NCI-H2081 (cell line): ENCODE measurements around the gene SPG11.
"Not testable (repeated sequence)": the region's sequence is repeated elsewhere in the genome, so short reads cannot be mapped to it uniquely, and the experiment has no call there.

Experiments used
- DNase-seq, 2 experiments: peaks; one replicate each; lab custom pipeline; 2025; lab: John Stamatoyannopoulos, UW

Gene SPG11

DNA sequence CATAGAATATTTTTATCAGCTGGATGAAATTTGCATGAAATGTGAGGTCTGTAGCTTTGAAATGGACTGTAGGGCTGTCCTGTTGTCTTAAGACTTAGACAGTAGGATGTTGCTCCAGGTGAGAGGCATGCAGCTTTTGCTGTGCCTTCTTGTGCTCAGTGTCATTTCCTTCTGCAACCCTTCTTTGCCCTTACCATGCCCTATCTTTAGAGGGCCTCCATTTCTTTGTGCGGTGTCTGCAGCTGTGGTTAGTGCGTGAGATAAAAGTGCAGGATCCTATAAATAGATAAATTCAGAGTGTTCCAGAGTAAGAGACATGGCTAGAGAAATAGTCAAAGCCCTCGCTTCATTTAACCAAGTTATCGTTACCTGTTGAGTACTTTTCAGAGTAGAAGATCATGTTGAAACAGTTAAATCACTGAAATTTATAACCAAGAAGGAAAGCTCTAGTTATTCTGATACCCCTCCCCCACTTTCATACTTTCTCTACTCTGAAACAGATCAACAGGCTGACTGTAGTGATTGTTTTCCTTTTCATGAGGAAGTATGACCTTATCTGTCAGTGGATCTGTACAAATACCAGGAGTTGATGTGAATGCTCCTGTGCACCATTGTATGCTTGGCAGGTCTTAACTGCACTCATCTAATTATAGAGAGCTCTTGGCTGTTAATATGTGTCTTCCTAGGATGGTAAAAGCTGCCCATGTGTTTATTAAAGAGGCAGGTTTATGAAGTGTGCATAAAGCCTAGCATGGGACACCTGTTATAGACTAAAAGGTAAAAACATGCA is 108.3 kb downstream of the SPG11 start:
- DNase-seq, result no peak

DNA sequence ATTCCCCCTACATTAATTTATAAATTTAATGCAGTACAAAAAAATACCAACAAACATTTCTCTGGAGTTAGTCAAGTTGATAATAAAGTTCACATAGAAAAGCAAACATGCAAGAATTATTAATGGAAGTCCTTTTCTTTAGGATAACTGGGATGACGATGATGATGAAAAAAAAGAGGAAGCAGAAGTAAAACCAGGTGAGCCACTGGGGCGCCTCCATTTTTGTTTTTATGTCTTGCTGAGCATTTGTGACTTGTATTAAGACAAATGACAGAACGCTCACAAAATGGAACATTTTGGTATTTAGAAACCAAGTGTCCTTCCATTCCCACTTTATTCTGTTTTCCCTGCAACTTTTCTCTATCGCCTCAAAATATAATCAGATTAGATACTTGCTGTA is 112.7 kb downstream of the SPG11 start:
- DNase-seq, result no peak

DNA sequence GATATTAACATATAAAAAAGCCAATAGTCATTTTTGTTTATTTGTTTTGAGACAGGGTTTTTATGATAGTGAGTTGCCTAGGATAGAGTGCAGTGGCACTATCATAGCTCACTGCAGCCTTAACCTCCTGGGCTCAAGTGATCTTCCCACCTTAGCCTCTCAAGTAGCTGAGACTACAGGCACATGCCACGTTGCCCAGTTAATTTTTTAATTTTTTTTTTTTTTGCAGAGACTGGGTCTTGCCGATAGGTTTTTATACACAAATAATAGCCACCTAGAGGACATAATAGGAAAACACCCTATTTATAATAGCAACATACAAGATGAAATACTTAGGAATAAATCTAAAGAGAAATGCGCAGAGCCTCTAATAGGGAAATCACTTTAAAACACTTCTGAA is 113.2 kb downstream of the SPG11 start:
- no peak for DNase-seq

DNA sequence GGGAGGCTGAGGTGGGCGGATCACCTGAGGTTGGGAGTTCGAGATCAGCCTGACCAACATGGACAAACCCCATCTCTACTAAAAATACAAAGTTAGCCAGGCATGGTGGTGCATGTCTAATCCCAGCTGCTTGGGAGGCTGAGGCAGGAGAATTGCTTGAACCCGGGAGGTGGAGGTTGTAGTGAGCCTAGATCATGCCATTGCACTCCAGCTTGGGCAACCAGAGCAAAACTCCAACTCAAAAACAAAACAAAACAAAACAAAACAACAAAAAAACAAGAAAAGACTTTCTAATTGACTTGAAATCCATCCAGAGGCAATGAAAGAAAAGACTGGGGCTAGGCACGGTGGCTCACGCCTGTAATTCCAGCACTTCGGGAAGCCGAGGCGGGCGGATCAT is 114.3 kb downstream of the SPG11 start:
- not testable (repeated sequence) for DNase-seq

DNA sequence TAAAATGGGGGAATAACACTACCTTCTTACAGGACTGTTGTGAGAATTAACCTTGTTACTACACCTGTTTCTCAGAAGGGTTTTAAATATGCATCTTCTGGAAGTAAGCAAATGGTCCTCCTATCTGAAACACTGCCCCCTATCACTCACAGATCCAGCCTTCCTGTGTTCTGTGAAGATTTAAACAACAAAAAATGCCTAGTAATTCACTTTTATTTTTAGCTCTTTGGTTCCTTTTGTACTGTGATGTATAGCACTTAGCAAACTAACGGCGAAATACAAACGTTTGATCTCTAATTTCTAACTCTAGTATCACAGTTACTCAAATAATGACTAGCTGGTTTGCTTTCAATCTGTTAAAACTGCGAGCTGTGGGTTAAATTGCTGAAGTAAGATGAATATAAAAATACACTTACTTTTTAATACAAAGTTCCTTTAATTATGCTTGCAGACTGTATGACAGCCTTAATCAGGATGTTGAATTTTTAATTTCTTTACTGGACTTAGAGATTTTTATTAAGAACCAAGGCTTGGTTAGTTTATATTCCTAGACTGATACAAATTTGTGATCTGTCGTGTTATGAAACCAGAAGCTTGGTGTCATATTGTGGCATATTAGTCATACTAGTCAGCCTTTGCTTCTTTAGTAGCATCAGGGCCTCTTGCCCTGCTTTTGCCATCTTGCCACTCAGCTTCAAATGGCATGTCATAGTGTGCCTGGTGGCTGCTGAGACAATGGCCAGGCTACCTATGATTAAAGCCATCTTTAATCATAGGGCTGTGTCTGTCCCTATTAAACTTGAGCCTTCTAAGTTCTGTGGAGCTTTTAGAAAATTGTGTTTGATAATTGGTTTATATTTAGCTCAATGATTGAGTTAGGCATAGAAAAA is 117.3 kb downstream of the SPG11 start:
- DNase-seq, result no peak

DNA sequence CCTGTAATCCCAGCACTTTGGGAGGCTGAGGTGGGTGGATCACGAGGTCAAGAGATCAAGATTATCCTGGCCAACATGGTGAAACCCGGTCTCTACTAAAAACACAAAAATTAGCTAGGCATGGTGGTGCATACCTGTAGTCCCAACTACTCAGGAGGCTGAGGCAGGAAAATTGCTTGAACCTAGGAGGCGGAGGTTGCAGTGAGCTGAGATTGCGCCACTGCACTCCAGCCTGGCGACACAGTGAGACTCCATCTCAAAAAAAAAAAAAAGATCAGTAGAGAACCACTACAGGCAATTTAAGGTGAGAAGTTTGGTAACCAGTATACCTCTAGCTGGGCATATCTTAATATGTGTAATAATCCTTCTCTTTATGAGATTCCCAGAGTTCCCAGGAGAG is 118.7 kb downstream of the SPG11 start:
- not testable (repeated sequence) for DNase-seq

DNA sequence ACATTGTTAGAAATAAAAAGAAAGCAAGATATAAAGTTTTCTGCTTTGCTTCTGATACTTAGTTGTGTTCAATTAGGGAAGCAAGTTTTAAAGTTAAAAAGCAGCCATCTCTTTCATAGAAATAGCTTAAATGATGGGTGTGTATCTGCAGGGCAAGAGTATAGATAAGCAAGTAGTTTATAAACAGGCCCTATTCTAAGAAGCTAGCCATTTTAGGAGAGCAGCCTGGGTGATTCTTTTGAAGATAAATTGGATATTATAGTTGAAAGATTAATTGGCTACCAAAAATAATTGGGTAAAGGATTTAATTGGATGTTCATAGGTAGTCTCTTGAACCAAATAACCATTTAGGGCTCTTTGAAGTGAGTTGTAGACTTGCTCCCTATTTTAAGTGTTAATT is 120.9 kb downstream of the SPG11 start:
- DNase-seq, result no peak

DNA sequence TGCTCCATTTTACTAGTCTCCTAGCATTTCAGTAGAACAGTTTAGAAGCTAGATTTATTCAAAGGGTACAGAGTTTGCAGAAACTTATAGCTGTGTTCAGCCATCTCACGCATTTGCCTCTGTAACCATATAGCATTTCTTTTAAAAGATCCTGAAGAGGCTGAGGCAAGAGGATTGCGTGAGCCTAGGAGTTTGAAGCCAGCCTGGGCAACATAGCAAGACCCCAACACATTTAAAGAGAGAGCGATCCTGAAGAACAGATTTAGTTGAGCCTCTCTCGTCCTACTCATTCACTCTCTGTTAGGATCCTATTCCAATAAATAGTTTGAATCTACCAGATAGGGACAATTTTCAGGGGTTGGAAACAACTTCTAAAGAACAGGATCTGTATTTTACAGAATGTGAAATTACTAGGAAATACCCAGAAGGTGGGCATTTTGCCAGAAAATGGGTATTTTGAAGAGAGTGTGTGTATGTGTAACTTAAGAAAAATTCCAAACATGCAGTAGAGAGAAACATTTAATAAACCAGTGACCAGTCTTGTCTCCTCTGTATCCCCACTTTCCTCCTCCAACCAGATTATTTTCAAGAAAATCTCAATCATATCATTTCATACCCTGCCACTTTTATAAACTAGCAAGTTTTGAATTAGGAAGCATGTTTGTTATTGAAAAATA is 122.0 kb downstream of the SPG11 start:
- DNase-seq, result no peak

DNA sequence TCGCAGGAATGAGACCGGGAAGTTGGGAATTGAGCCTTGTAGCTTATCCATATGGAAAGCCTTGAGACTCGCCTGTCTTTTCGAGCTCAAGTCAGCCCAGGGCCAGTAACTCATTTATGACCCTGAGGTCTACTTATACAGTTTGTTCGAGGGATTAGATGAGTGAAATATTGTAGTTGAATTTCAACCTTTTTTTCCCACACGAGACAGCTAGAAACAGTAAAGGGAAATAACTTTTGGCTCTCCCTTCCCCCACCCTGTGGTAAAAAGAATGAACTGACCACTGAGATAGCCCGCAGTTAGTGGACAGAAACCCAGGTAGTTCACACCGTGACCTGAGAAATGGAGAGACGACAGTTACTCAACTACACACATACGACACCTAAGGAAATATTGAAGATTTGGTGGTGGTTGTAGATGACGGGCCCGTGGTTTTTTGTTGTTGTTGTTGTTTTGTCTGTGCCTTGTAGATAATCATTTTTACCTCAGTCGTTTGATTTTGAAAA is 125.7 kb downstream of the SPG11 start:
- peak in 1 of 2 experiments; percentile 32 for DNase-seq

DNA sequence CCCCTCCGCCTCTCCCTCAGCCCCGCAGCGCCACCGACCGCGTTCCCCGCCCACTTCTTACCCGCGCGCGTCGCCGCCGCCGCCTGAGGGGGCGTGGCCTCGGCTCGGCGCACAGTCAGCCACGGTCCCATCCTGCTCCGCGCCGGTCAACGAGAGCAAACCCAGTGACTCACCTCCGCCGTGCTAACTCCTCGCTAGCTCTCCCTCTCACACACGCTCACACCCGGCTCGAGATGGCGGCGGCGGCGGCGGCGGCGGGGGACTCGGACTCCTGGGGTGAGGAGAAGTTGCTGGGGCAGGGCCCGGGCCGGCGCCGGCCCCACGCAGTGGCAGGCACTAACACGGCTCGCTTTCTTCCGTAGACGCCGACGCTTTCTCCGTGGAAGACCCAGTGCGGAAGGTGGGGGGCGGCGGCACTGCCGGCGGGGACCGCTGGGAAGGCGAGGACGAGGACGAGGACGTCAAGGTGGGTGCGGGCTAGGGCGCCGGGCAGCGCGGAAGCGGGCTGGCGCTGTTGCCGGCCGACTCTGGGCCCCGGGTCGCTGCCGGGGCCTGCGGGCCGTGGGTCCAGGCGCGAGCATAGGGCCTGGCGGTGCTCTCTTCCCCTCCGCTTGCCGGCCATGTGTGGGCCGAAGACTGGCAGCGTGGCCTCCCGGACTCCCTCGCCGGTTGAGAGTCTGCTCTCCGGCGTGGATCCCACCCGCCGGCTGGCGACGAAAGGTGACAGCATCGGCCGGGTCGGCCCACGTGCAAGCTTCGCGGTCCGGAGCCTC is 126.3 kb downstream of the SPG11 start, which contains the start of gene EIF3J:
Gene EIF3J (plus strand): TSS at position 186 of the 773 bp plus-strand sequence. CDS start 48 bp downstream, at position 234.
- DNase-seq, result peak; percentile 94

DNA sequence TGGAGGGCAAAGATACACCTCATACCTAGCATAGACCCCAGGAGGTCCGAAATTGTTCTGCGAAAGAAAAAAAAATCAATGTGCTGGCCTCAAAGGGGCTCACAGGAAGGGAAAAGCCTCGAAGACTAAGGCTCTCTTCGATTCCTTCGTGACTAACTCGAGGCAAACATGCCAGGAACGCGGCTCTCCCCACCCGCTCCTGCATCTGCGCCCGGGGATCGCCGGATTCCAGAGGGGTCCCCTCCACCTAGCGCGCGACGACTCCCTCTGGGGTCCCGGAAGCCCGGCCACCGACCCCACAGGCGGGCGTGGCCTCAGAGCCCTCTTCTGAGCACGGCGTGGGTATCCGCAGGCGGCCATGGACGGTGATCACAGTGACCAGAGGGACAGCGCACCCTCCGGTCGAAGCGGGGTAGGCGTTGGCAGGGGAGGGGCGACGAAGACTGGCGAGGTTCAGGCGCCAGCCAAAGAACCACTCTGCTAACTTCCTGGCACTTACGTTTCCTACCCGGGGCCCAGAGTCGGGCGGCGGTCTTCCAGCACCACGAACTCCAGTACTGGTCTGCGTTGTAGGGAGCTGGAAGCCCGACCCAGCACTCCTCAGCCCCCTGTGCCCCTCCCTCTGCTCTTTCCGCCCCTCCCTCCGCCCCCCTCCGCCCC is 127.0 kb downstream of the SPG11 start:
- DNase-seq, result peak in 1 of 2 experiments; percentile 38

DNA sequence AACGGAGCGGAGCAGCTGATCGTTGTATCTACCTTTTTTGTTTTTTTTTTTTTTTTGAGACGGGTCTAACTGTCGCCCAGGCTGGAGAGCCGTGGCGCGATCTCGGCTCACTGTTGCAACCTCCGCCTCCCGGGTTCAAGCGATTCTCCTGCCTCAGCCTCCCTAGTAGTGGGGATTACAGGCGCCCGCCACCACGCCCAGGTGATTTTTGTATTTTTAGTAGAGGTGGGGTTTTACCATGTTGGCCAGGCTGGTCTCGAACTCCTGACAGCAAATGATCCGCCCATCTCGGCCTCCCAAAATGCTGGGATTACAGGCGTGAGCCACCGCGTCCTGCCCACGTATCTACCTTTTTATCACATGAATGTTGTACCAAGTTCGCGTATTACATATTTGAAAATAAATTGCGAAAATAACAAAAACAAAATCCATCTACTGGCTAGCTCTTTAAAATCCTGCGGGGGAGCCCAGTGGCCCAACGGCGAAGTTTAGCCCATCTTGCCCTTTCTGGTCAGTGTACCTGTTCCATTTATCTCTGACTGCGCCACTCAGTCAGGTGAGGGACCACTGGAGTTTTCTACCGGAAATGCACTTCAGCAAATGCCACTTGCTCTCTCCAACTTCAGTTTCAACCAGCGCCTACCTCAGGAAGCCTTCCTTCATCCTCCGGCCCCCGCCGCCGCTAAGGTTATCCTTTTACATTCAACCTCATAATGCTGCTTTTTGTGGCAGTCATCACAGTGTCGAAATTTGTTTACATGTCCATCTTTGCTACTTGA is 127.8 kb downstream of the SPG11 start:
- no peak for DNase-seq

DNA sequence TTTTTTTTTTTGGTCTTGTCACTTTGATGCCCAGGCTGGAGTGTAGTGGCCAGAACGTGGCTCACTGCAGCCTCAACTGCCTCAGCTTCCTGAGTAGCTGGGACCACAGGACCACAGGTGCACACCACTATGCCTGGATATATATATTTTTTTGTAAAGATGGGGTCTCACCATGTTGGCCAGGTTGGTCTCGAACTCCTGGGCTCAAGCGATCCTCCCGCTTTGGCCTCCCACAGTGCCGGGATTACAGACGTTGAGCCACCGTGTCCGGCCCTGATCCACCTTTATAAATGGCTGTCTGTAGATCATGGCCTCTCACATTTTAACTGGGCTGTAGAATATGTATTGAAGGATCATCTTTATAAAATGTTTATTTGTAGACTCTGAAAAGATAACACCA is 128.4 kb downstream of the SPG11 start:
- no peak for DNase-seq

DNA sequence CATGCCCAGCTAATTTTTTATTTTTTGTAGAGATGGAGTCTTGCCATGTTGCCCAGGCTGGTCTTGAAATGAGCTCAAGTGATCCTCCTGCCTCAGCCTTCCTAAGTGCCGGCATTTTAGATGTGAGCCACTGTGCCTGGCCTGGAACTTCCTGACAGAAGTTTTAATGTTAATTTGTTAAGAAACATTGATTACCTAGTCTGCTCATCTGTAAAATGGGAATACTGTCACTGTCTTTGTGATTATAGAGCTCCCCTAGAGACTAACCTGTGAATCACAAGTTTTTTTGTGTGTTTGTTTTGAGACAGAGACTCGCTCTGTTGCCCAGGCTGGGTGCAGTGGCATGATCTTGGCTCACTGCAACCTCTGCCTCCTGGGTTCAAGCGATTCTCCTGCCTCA is 130.8 kb downstream of the SPG11 start:
- no peak for DNase-seq

DNA sequence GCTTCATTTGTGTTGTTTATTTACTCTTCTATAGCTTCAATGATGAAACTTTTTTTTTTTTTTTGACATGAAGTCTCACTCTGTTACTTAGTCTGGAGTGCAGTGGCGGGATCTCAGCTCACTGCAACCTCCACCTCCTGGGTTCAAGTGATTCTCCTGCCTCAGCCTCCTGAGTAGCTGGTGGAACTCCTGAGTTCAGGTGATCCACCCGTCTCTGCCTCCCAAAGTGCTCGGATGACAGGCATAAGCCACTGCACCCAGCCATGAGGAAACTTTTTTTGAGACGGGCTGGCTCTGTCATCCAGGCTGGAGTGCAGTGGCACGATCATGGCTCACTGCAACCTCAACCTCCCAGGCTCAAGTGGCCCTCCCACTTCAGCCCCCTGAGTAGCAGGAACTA is 131.2 kb downstream of the SPG11 start:
- DNase-seq, result not testable (repeated sequence)

DNA sequence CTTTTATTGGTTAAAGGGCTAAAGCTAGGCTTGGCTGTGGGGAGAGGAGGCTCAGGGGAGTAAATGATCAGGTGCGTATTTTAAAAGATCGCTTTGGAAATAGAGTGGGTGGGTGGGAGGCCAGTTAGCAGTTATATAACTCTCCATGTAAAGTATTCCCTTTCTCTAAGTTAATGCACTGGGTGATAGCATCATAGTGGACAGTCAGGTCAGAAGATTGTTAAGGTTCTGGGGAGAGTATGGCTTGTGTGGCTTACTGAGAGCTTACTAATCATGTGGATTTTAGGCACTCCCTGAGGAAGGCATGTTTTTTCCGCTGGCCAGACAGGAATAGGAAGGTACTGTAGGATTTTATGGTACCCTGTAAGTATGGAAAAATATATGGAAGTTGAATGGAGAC is 132.8 kb downstream of the SPG11 start:
- no peak for DNase-seq

DNA sequence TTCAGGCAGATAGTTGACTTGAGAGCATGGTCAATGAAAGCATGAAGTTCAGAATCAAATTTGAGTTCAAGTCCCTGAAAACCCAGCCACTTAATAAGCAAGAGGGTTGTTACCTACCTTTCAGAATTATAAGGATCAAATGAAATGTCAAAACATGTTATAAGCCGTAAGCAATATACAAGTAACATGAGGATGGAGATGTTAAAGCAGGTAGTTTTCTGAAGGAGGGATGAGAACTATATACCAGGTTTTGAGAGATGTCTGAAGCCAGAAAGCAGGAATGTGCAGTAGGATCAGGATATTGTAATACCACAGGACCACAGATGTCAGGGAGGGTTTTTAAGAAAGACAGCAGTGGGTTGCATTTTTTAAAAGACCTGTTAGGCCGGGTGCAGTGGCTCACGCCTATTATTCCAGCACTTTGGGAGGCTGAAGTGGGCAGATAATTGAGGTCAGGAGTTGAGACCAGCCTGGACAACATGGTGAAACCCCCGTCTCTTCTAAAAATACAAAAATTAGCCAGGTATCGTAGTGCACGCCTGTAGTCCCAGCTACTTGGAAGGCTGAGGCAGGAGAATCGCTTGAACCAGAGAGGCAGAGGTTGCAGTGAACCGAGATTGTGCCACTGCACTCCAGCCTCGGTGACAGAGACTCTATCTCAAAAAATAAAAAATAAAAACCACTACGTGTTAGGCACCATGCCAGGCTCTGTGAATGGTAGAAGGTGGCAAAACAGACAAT is 133.4 kb downstream of the SPG11 start:
- no peak for DNase-seq

DNA sequence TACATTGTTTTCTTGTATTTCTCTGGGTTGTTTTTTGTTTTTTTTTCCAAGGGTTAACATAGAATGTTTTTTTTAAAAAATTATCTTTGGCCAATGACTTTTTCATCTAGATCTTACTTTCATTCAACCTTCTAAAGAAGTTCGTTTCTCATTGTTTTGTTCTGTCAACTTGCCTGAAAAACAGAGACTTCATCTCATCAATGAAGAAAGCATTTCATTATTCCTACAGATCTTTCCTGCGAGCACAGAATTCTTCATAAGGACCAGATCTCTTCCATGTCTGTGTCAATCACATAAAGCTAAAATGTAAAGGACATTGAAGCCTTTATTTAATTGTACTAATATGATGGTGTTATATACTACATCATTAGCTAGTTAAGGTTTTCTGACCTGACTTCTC is 136.2 kb downstream of the SPG11 start:
- no peak for DNase-seq

DNA sequence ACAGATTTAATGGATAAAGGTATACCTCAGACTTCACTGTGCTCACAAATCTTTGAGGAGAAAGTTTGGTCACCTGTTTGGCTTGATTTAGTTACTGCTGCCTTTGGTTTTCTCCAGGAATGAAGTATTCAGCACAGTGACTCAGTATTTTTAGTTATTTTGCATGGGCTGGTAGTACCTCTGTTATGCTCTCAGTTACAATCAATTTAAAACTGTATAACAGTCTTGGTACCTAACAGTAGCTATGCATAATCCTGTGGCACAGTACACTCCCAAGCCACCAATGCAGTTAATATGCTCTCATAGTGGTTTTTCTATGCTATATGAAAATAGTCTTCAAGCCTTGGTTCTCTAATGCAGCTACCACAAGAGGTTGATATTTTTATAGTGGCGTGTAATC is 138.4 kb downstream of the SPG11 start:
- no peak for DNase-seq
